ENCODE data around the gene SRPRA.
"Not testable (repeated sequence)": the region's sequence is repeated elsewhere in the genome, so short reads cannot be mapped to it uniquely, and the experiment has no call there.

SRPRA gene

GRCh38 chr11:126267650-126268049, 1.0 kb downstream of the SRPRA start:
- H3K9me3 ChIP-seq (ENCODE audit: control insufficient read depth, low read length): no peaks in the 10 kb centered on the region
- no peak for DNase-seq
- H3K4me1 ChIP-seq (ENCODE audit: control insufficient read depth, insufficient read depth, low read length, poor library complexity, severe bottlenecking): peaks cover 19% of the 10 kb centered on the region
- no peaks in the 10 kb centered on the region for H3K27me3 ChIP-seq (replicated peaks; ENCODE audit: control insufficient read depth, insufficient read depth, low read length, poor library complexity, severe bottlenecking)
- peak overlapping the region; percentile 85 for H3K27ac ChIP-seq (ENCODE audit: insufficient read depth, low read length, poor library complexity, severe bottlenecking)
- H3K4me3 ChIP-seq (ENCODE audit: insufficient read depth, low read depth, low read length, poor library complexity, severe bottlenecking): peak overlapping the region; percentile 79
- peaks cover 46% of the 10 kb centered on the region for H3K36me3 ChIP-seq (ENCODE audit: control insufficient read depth, insufficient read depth, low read length)

GRCh38 chr11:126265811-126266210, 2.9 kb downstream of the SRPRA start:
- Histone ChIP-seq H3K36me3 (ENCODE audit: control insufficient read depth, insufficient read depth, low read length) (peaks cover 60% of the 10 kb centered on the region), H3K27me3 (replicated peaks; ENCODE audit: control insufficient read depth, insufficient read depth, low read length, poor library complexity, severe bottlenecking) (no peaks in the 10 kb centered on the region), H3K27ac (ENCODE audit: insufficient read depth, low read length, poor library complexity, severe bottlenecking) (no peak overlapping the region), H3K9me3 (ENCODE audit: control insufficient read depth, low read length) (no peaks in the 10 kb centered on the region), H3K4me3 (ENCODE audit: insufficient read depth, low read depth, low read length, poor library complexity, severe bottlenecking) (no peak overlapping the region), H3K4me1 (ENCODE audit: control insufficient read depth, insufficient read depth, low read length, poor library complexity, severe bottlenecking) (peaks cover 19% of the 10 kb centered on the region)
- DNase-seq: no peak

GRCh38 chr11:126263489-126263888, 5.2 kb downstream of the SRPRA start:
- Histone ChIP-seq H3K27me3 (replicated peaks; ENCODE audit: control insufficient read depth, insufficient read depth, low read length, poor library complexity, severe bottlenecking) (no peaks in the 10 kb centered on the region), H3K36me3 (ENCODE audit: control insufficient read depth, insufficient read depth, low read length) (peaks cover 66% of the 10 kb centered on the region), H3K4me1 (ENCODE audit: control insufficient read depth, insufficient read depth, low read length, poor library complexity, severe bottlenecking) (peaks cover 10% of the 10 kb centered on the region), H3K4me3 (ENCODE audit: insufficient read depth, low read depth, low read length, poor library complexity, severe bottlenecking) (no peak overlapping the region), H3K9me3 (ENCODE audit: control insufficient read depth, low read length) (no peaks in the 10 kb centered on the region), H3K27ac (ENCODE audit: insufficient read depth, low read length, poor library complexity, severe bottlenecking) (no peak overlapping the region)
- no peak for DNase-seq

- Histone ChIP-seq H3K27ac (ENCODE audit: insufficient read depth, low read length, poor library complexity, severe bottlenecking) (no peak overlapping the region), H3K36me3 (ENCODE audit: control insufficient read depth, insufficient read depth, low read length) (peaks cover 64% of the 10 kb centered on the region)
Measured at GRCh38 chr11:126262216-126262615, 6.5 kb downstream of the SRPRA start.

GRCh38 chr11:126257764-126258163, 10.9 kb downstream of the SRPRA start:
- Histone ChIP-seq H3K27me3 (replicated peaks; ENCODE audit: control insufficient read depth, insufficient read depth, low read length, poor library complexity, severe bottlenecking) (no peaks in the 10 kb centered on the region), H3K27ac (ENCODE audit: insufficient read depth, low read length, poor library complexity, severe bottlenecking) (no peak overlapping the region), H3K4me1 (ENCODE audit: control insufficient read depth, insufficient read depth, low read length, poor library complexity, severe bottlenecking) (no peaks in the 10 kb centered on the region), H3K9me3 (ENCODE audit: control insufficient read depth, low read length) (no peaks in the 10 kb centered on the region), H3K36me3 (ENCODE audit: control insufficient read depth, insufficient read depth, low read length) (peaks cover 20% of the 10 kb centered on the region), H3K4me3 (ENCODE audit: insufficient read depth, low read depth, low read length, poor library complexity, severe bottlenecking) (no peak overlapping the region)
- no peak for DNase-seq

More at GRCh38 chr11:126262216-126262615, 6.5 kb downstream of the SRPRA start:
- Histone ChIP-seq H3K27me3 (replicated peaks; ENCODE audit: control insufficient read depth, insufficient read depth, low read length, poor library complexity, severe bottlenecking) (no peaks in the 10 kb centered on the region), H3K4me1 (ENCODE audit: control insufficient read depth, insufficient read depth, low read length, poor library complexity, severe bottlenecking) (no peaks in the 10 kb centered on the region), H3K4me3 (ENCODE audit: insufficient read depth, low read depth, low read length, poor library complexity, severe bottlenecking) (no peak overlapping the region), H3K9me3 (ENCODE audit: control insufficient read depth, low read length) (no peaks in the 10 kb centered on the region)
- DNase-seq: no peak

GRCh38 chr11:126257144-126257543, 11.6 kb downstream of the SRPRA start:
- Histone ChIP-seq H3K4me1 (ENCODE audit: control insufficient read depth, insufficient read depth, low read length, poor library complexity, severe bottlenecking) (no peaks in the 10 kb centered on the region), H3K36me3 (ENCODE audit: control insufficient read depth, insufficient read depth, low read length) (peaks cover 15% of the 10 kb centered on the region), H3K4me3 (ENCODE audit: insufficient read depth, low read depth, low read length, poor library complexity, severe bottlenecking) (no peak overlapping the region), H3K9me3 (ENCODE audit: control insufficient read depth, low read length) (no peaks in the 10 kb centered on the region), H3K27ac (ENCODE audit: insufficient read depth, low read length, poor library complexity, severe bottlenecking) (no peak overlapping the region), H3K27me3 (replicated peaks; ENCODE audit: control insufficient read depth, insufficient read depth, low read length, poor library complexity, severe bottlenecking) (no peaks in the 10 kb centered on the region)
- no peak for DNase-seq

- H3K36me3 ChIP-seq (ENCODE audit: control insufficient read depth, insufficient read depth, low read length): peaks cover 9% of the 10 kb centered on the region
- no peaks in the 10 kb centered on the region for H3K9me3 ChIP-seq (ENCODE audit: control insufficient read depth, low read length)
- H3K27ac ChIP-seq (ENCODE audit: insufficient read depth, low read length, poor library complexity, severe bottlenecking): no peak overlapping the region
- H3K27me3 ChIP-seq (replicated peaks; ENCODE audit: control insufficient read depth, insufficient read depth, low read length, poor library complexity, severe bottlenecking): no peaks in the 10 kb centered on the region
- H3K4me1 ChIP-seq (ENCODE audit: control insufficient read depth, insufficient read depth, low read length, poor library complexity, severe bottlenecking): no peaks in the 10 kb centered on the region
- DNase-seq: no peak
- no peak overlapping the region for H3K4me3 ChIP-seq (ENCODE audit: insufficient read depth, low read depth, low read length, poor library complexity, severe bottlenecking)
Measured at GRCh38 chr11:126256216-126256615, 12.5 kb downstream of the SRPRA start.

GRCh38 chr11:126255507-126255906, 13.2 kb downstream of the SRPRA start:
- H3K4me3 ChIP-seq (ENCODE audit: insufficient read depth, low read depth, low read length, poor library complexity, severe bottlenecking); H3K27ac ChIP-seq (ENCODE audit: insufficient read depth, low read length, poor library complexity, severe bottlenecking); H3K36me3 ChIP-seq (ENCODE audit: control insufficient read depth, insufficient read depth, low read length); H3K9me3 ChIP-seq (ENCODE audit: control insufficient read depth, low read length); H3K4me1 ChIP-seq (ENCODE audit: control insufficient read depth, insufficient read depth, low read length, poor library complexity, severe bottlenecking); DNase-seq; H3K27me3 ChIP-seq (replicated peaks; ENCODE audit: control insufficient read depth, insufficient read depth, low read length, poor library complexity, severe bottlenecking): not testable (repeated sequence)

- no peaks in the 10 kb centered on the region for H3K36me3 ChIP-seq (ENCODE audit: control insufficient read depth, insufficient read depth, low read length)
- H3K27me3 ChIP-seq (replicated peaks; ENCODE audit: control insufficient read depth, insufficient read depth, low read length, poor library complexity, severe bottlenecking): no peaks in the 10 kb centered on the region
- H3K27ac ChIP-seq (ENCODE audit: insufficient read depth, low read length, poor library complexity, severe bottlenecking): no peak overlapping the region
- no peak overlapping the region for H3K4me3 ChIP-seq (ENCODE audit: insufficient read depth, low read depth, low read length, poor library complexity, severe bottlenecking)
- DNase-seq: no peak
- H3K9me3 ChIP-seq (ENCODE audit: control insufficient read depth, low read length): no peaks in the 10 kb centered on the region
- no peaks in the 10 kb centered on the region for H3K4me1 ChIP-seq (ENCODE audit: control insufficient read depth, insufficient read depth, low read length, poor library complexity, severe bottlenecking)
Measured at GRCh38 chr11:126254819-126255218, 13.9 kb downstream of the SRPRA start.

- no peak for DNase-seq
- Histone ChIP-seq H3K27ac (ENCODE audit: insufficient read depth, low read length, poor library complexity, severe bottlenecking) (no peak overlapping the region), H3K4me3 (ENCODE audit: insufficient read depth, low read depth, low read length, poor library complexity, severe bottlenecking) (no peak overlapping the region), H3K9me3 (ENCODE audit: control insufficient read depth, low read length) (no peaks in the 10 kb centered on the region), H3K36me3 (ENCODE audit: control insufficient read depth, insufficient read depth, low read length) (no peaks in the 10 kb centered on the region), H3K27me3 (replicated peaks; ENCODE audit: control insufficient read depth, insufficient read depth, low read length, poor library complexity, severe bottlenecking) (no peaks in the 10 kb centered on the region), H3K4me1 (ENCODE audit: control insufficient read depth, insufficient read depth, low read length, poor library complexity, severe bottlenecking) (no peaks in the 10 kb centered on the region)
Measured at GRCh38 chr11:126253265-126253664, 15.4 kb downstream of the SRPRA start.

GRCh38 chr11:126246636-126247035, 22.1 kb downstream of the SRPRA start:
- Histone ChIP-seq H3K27me3 (replicated peaks; ENCODE audit: control insufficient read depth, insufficient read depth, low read length, poor library complexity, severe bottlenecking) (no peaks in the 10 kb centered on the region), H3K4me3 (ENCODE audit: insufficient read depth, low read depth, low read length, poor library complexity, severe bottlenecking) (no peak overlapping the region), H3K36me3 (ENCODE audit: control insufficient read depth, insufficient read depth, low read length) (no peaks in the 10 kb centered on the region), H3K9me3 (ENCODE audit: control insufficient read depth, low read length) (no peaks in the 10 kb centered on the region), H3K4me1 (ENCODE audit: control insufficient read depth, insufficient read depth, low read length, poor library complexity, severe bottlenecking) (no peaks in the 10 kb centered on the region), H3K27ac (ENCODE audit: insufficient read depth, low read length, poor library complexity, severe bottlenecking) (no peak overlapping the region)
- no peak for DNase-seq
